B cell (primary cell): ENCODE data around the gene KCNC1. TPM values are rescaled to one million over a fixed set of nuclear protein-coding genes. Genes with fewer than 3 reads are reported as not detected.

Source experiments
- ATAC-seq: fragments of 200-7000 bp; cut with Tn5 transposase; one replicate; pipeline ENCODE4 v1.10.0; 2021; ENCODE audit warnings: low read depth, mild to moderate bottlenecking, moderate number of reproducible peaks, moderate library complexity
- CTCF ChIA-PET: fragments of 350-600 bp; sonication (Branson Sonifier 250); formaldehyde crosslinking; loops from one replicate; lab custom pipeline; 2021; ENCODE audit warnings: antibody characterized with exemption, inconsistent platforms; lab: Charles Lee
- POLR2A ChIA-PET: fragments of 350-600 bp; sonication (Branson Sonifier 250); formaldehyde crosslinking; loops from one replicate; lab custom pipeline; 2021; ENCODE audit warnings: antibody characterized with exemption; lab: Charles Lee
- DNase-seq: peaks from one replicate; pipeline ENCODE4 v3.0.0; 2013
- H2AFZ ChIP-seq: 2 replicates; pipeline ENCODE4 v1.6.1; 2012; ENCODE audit warnings: mild to moderate bottlenecking, low read depth, low read length; ENCODE audit not compliant: insufficient read depth, poor library complexity, severe bottlenecking
- H3K27ac ChIP-seq, 2 donors: 1 replicate in 1 of 2; 2 replicates in 1 of 2; pipeline ENCODE4 v1.5.1; 2012 to 2013; ENCODE audit warnings: low read length in 2 of 2, mild to moderate bottlenecking in 2 of 2, moderate library complexity in 1 of 2
- H3K27me3 ChIP-seq, 4 experiments: fragments of 200-600 bp in 1 of 4; sonication (generic) in 1 of 4; replicated peaks in 1 of 4; 1 replicate in 2 of 4; 2 replicates in 2 of 4; pipeline versions ENCODE4 v1.6.1 to v1.7.0; 2013 to 2016; ENCODE audit warnings: low read length in 3 of 4, mild to moderate bottlenecking in 2 of 4, mixed read lengths in 1 of 4, moderate library complexity in 1 of 4; ENCODE audit not compliant: insufficient read depth in 4 of 4, control insufficient read depth in 3 of 4; ENCODE audit errors: control extremely low read depth in 1 of 4
- H3K36me3 ChIP-seq, 2 experiments: replicated peaks in 1 of 2; 1 replicate in 1 of 2; 2 replicates in 1 of 2; pipeline versions ENCODE4 v1.6.1 to v1.7.1; 2013; ENCODE audit warnings: low read length in 1 of 2; ENCODE audit not compliant: insufficient read depth in 2 of 2, control insufficient read depth in 1 of 2; ENCODE audit errors: control extremely low read depth in 1 of 2, extremely low read depth in 1 of 2
- H3K4me1 ChIP-seq, 2 donors: fragments of 200-600 bp in 1 of 2; sonication (generic) in 1 of 2; 1 replicate in 1 of 2; 2 replicates in 1 of 2; pipeline versions ENCODE4 v1.5.1 to v1.6.1; 2013 to 2017; ENCODE audit warnings: low read length in 2 of 2; ENCODE audit not compliant: control insufficient read depth in 2 of 2, insufficient read depth in 2 of 2
- H3K4me2 ChIP-seq: replicated peaks from 2 replicates; pipeline ENCODE3; 2012; ENCODE audit warnings: mild to moderate bottlenecking, low read depth, low read length; ENCODE audit not compliant: poor library complexity, severe bottlenecking
- H3K4me3 ChIP-seq, 5 experiments: fragments of 200-600 bp in 1 of 5; sonication (generic) in 1 of 5; 1 replicate in 3 of 5; 2 replicates in 2 of 5; pipeline versions ENCODE4 v1.5.1 to v1.7.0; 2011 to 2016; ENCODE audit warnings: low read length in 4 of 5, mild to moderate bottlenecking in 4 of 5, low read depth in 2 of 5, control low read depth in 1 of 5, moderate library complexity in 1 of 5; ENCODE audit not compliant: insufficient read depth in 1 of 5; ENCODE audit errors: control extremely low read depth in 1 of 5, extremely low read depth in 1 of 5
- H3K79me2 ChIP-seq: fragments of 200-600 bp; sonication (generic); one replicate; pipeline ENCODE4 v1.6.0; 2016; ENCODE audit warnings: low read length; ENCODE audit not compliant: control insufficient read depth, insufficient read depth
- H3K9ac ChIP-seq: fragments of 200-600 bp; sonication (generic); 2 replicates; pipeline ENCODE4 v1.6.1; 2017; ENCODE audit warnings: mild to moderate bottlenecking, low read length, moderate library complexity
- H3K9me3 ChIP-seq, 3 donors: one replicate each; pipeline versions ENCODE4 v1.6.1 to v1.7.1; 2013; ENCODE audit warnings: low read length in 2 of 3; ENCODE audit not compliant: control insufficient read depth in 2 of 3, insufficient read depth in 1 of 3; ENCODE audit errors: control extremely low read depth in 1 of 3
- H4K20me1 ChIP-seq: 2 replicates; pipeline ENCODE4 v1.6.0; 2012; ENCODE audit warnings: mild to moderate bottlenecking, low read length; ENCODE audit not compliant: insufficient read depth, control insufficient read depth, poor library complexity, severe bottlenecking
- H3K27ac Mint-ChIP-seq: one replicate; pipeline ENCODE4 v1.8.0; 2021; ENCODE audit warnings: mixed read lengths
- H3K27me3 Mint-ChIP-seq: one replicate; pipeline ENCODE4 v1.8.0; 2021; ENCODE audit warnings: mixed read lengths
- H3K4me1 Mint-ChIP-seq: one replicate; pipeline ENCODE4 v1.8.0; 2021; ENCODE audit warnings: mixed read lengths
- H3K4me3 Mint-ChIP-seq: one replicate; pipeline ENCODE4 v1.8.0; 2021; ENCODE audit warnings: mixed read lengths
- H3K9me3 Mint-ChIP-seq: one replicate; pipeline ENCODE4 v1.8.0; 2022; ENCODE audit warnings: mixed read lengths; ENCODE audit not compliant: insufficient read depth
- CTCF ChIP-seq: fragments of 200-600 bp; IDR thresholded peaks from one replicate; pipeline ENCODE4 v1.8.0; 2022; ENCODE audit warnings: antibody characterized with exemption, mild to moderate bottlenecking
- EZH2 ChIP-seq: IDR thresholded peaks from 2 replicates; pipeline ENCODE4 v1.6.1; 2012; ENCODE audit warnings: borderline replicate concordance, low read depth, mild to moderate bottlenecking, moderate library complexity, low read length; ENCODE audit not compliant: insufficient read depth, poor library complexity, severe bottlenecking
- WGBS: methylation state at CpG from one replicate; pipeline ENCODE4 v1.1.5; 2013; ENCODE audit warnings: missing lambda C conversion rate; ENCODE audit not compliant: insufficient coverage; 5-methylcytosine and 5-hydroxymethylcytosine counted together
- intact Hi-C: fragments of 100-400 bp; cut with micrococcal nuclease; formaldehyde crosslinking; loops from one replicate; pipeline ENCODE4 v1.10.0; 2022
- polyA plus RNA-seq: library from polyadenylated mRNA; depleted of rRNA; stranded (reverse); fragments of >200 nt; gene quantifications from 2 replicates; pipeline ENCODE4 v1.2.3, GENCODE V29; 2012
- total RNA-seq, 2 donors: library from RNA; stranded (reverse); fragments of 120-200 nt in 1 of 2; gene quantifications; 1 replicate in 1 of 2; 2 replicates in 1 of 2; pipeline versions ENCODE4 v1.2.3 to v1.2.4, GENCODE V29; 2013 to 2022

KCNC1 gene
- total and polyA plus RNA-seq, 2 donors (not counting 1 experiment from before 2014, with no cell fraction given): not detected

- peaks cover 0 to 4% (median 0%) of the 10 kb centered on the region in 3 donors for H3K9me3 ChIP-seq
- CTCF ChIA-PET: no interaction called here
- ATAC-seq (no peak), DNase-seq (no peak)
- H3K4me3 ChIP-seq: no peak overlapping the region
- H3K4me2 ChIP-seq: no peak overlapping the region
- H4K20me1 ChIP-seq: no peaks in the 10 kb centered on the region
- no peak overlapping the region for H2AFZ ChIP-seq
- no peaks in the 10 kb centered on the region for H3K4me1 ChIP-seq
- no peaks in the 10 kb centered on the region for H3K9me3 Mint-ChIP-seq
- H3K36me3 ChIP-seq: no peaks in the 10 kb centered on the region
- POLR2A ChIA-PET: no interaction called here
- no peak overlapping the region for H3K9ac ChIP-seq
- no peaks in the 10 kb centered on the region for H3K27me3 Mint-ChIP-seq
- H3K27ac ChIP-seq: no peak overlapping the region
- no peaks in the 10 kb centered on the region for H3K4me1 Mint-ChIP-seq
- intact Hi-C loops: no loop called here
- H3K4me3 Mint-ChIP-seq: no peak overlapping the region
- H3K27me3 ChIP-seq: no peaks in the 10 kb centered on the region
- no peak overlapping the region for H3K27ac Mint-ChIP-seq
- no peaks in the 10 kb centered on the region for H3K79me2 ChIP-seq
- 87% methylated on average over 6 of the region's 12 CpGs for WGBS
- TF ChIP-seq EZH2 (no peak), CTCF (no peak)
Observed at GRCh38 chr11:17774232-17775034, 39.9 kb downstream of the KCNC1 start.

- H3K4me1 Mint-ChIP-seq: no peaks in the 10 kb centered on the region
- Histone ChIP-seq H3K9ac (no peak overlapping the region), H3K79me2 (no peaks in the 10 kb centered on the region), H3K27ac (no peak overlapping the region), H4K20me1 (no peaks in the 10 kb centered on the region), H3K27me3 (no peaks in the 10 kb centered on the region), H2AFZ (no peak overlapping the region), H3K4me2 (no peak overlapping the region), H3K36me3 (no peaks in the 10 kb centered on the region), H3K9me3 (peaks cover 0 to 4% (median 0%) of the 10 kb centered on the region in 3 donors), H3K4me3 (no peak overlapping the region), H3K4me1 (no peaks in the 10 kb centered on the region)
- H3K4me3 Mint-ChIP-seq: no peak overlapping the region
- CTCF ChIA-PET: no interaction called here
- WGBS: 100% methylated on average over 1 of the region's 3 CpGs
- H3K9me3 Mint-ChIP-seq: no peaks in the 10 kb centered on the region
- intact Hi-C loops: no loop called here
- H3K27me3 Mint-ChIP-seq: no peaks in the 10 kb centered on the region
- no peak overlapping the region for H3K27ac Mint-ChIP-seq
- ATAC-seq: no peak
- TF ChIP-seq CTCF: no peak
- TF ChIP-seq EZH2: no peak
- POLR2A ChIA-PET: no interaction called here
- no peak for DNase-seq
Observed at GRCh38 chr11:17775035-17775348, 40.4 kb downstream of the KCNC1 start.
